IMR-90 (cell line): Measurements from ENCODE around the gene HGD. TPM values are rescaled to one million over a fixed set of nuclear protein-coding genes. Genes with fewer than 3 reads are reported as not detected.

Experiments
- ATAC-seq: fragments of 200-7000 bp; cut with Tn5 transposase; 2 replicates; pipeline ENCODE4 v1.9.1; 2020; ENCODE audit warnings: low read depth, mild to moderate bottlenecking, moderate library complexity
- BruUV-seq: library from RNA; stranded (reverse); fragments of 400-500 nt; replicated peaks from 2 replicates; lab custom pipeline; 2021; lab: Mats Ljungman, UMichigan
- CTCF ChIA-PET: fragments of 300-600 bp; formaldehyde crosslinking; extraction: SDS; loops from one replicate; lab custom pipeline; 2021; ENCODE audit warnings: antibody characterized with exemption; lab: Yijun Ruan, JAX
- POLR2A ChIA-PET: fragments of 300-600 bp; sonication (Branson Sonifier 250); formaldehyde crosslinking; loops from one replicate; lab custom pipeline; 2022; ENCODE audit warnings: antibody characterized with exemption; ENCODE audit not compliant: unreplicated experiment; lab: Charles Lee
- DNase-seq: peaks from one replicate; pipeline ENCODE4 v3.0.0; 2013
- H2AFZ ChIP-seq: replicated peaks from 2 replicates; pipeline ENCODE3; 2013; ENCODE audit warnings: low read length, mild to moderate bottlenecking; ENCODE audit not compliant: poor library complexity
- H2AK5ac ChIP-seq: 2 replicates; pipeline ENCODE4 v1.6.1; 2013; ENCODE audit warnings: low read depth, low read length, inconsistent platforms
- H2AK9ac ChIP-seq: replicated peaks from 2 replicates; pipeline ENCODE3; 2013; ENCODE audit warnings: mild to moderate bottlenecking, low read depth, low read length, moderate library complexity; ENCODE audit not compliant: poor library complexity
- H2BK120ac ChIP-seq: 2 replicates; pipeline ENCODE4 v1.6.1; 2013; ENCODE audit warnings: low read depth, low read length, inconsistent platforms
- H2BK15ac ChIP-seq: 3 replicates; pipeline ENCODE4 v1.6.1; 2013; ENCODE audit warnings: low read depth, low read length, inconsistent platforms
- H2BK20ac ChIP-seq: 2 replicates; pipeline ENCODE4 v1.6.1; 2013; ENCODE audit warnings: low read depth, mild to moderate bottlenecking, inconsistent platforms, low read length, moderate library complexity
- H2BK5ac ChIP-seq: 2 replicates; pipeline ENCODE4 v1.6.1; 2013; ENCODE audit warnings: mild to moderate bottlenecking, low read depth, low read length, inconsistent platforms; ENCODE audit not compliant: poor library complexity, severe bottlenecking
- H3K14ac ChIP-seq: replicated peaks from 2 replicates; pipeline ENCODE4 v1.6.1; 2013; ENCODE audit warnings: low read depth, low read length, inconsistent platforms
- H3K18ac ChIP-seq: 2 replicates; pipeline ENCODE4 v1.6.1; 2013; ENCODE audit warnings: low read depth, low read length, control low read depth
- H3K23ac ChIP-seq: 2 replicates; pipeline ENCODE4 v1.6.1; 2013; ENCODE audit warnings: low read depth, low read length, inconsistent platforms
- H3K27ac ChIP-seq: 2 replicates; pipeline ENCODE4 v1.5.1; 2013; ENCODE audit warnings: mild to moderate bottlenecking, control low read depth, low read length; ENCODE audit not compliant: insufficient read depth
- H3K27me3 ChIP-seq: 2 replicates; pipeline ENCODE4 v1.6.1; 2013; ENCODE audit warnings: low read length; ENCODE audit not compliant: control insufficient read depth, insufficient read depth
- H3K36me3 ChIP-seq: 2 replicates; pipeline ENCODE4 v1.6.1; 2013; ENCODE audit warnings: low read length, mixed read lengths; ENCODE audit not compliant: control insufficient read depth, insufficient read depth
- H3K4ac ChIP-seq: 2 replicates; pipeline ENCODE4 v1.6.1; 2013; ENCODE audit warnings: low read depth, low read length, inconsistent platforms
- H3K4me1 ChIP-seq: 2 replicates; pipeline ENCODE4 v1.6.1; 2013; ENCODE audit warnings: low read length, mixed read lengths; ENCODE audit not compliant: control insufficient read depth, insufficient read depth
- H3K4me2 ChIP-seq: 2 replicates; pipeline ENCODE4 v1.6.1; 2013; ENCODE audit warnings: low read depth, mild to moderate bottlenecking, control low read depth, low read length, moderate library complexity
- H3K4me3 ChIP-seq: 2 replicates; pipeline ENCODE4 v1.5.1; 2013; ENCODE audit warnings: low read depth, mild to moderate bottlenecking, control low read depth, low read length, moderate library complexity; ENCODE audit not compliant: insufficient read depth
- H3K56ac ChIP-seq: 2 replicates; pipeline ENCODE4 v1.6.1; 2013; ENCODE audit warnings: low read length, inconsistent platforms; ENCODE audit not compliant: insufficient read depth; ENCODE audit errors: extremely low read depth
- H3K79me1 ChIP-seq, 2 experiments: 2 replicates each; pipeline ENCODE4 v1.6.1; 2013; ENCODE audit warnings: low read length in 2 of 2, inconsistent platforms in 1 of 2, low read depth in 1 of 2
- H3K9ac ChIP-seq: 2 replicates; pipeline ENCODE4 v1.6.1; 2013; ENCODE audit warnings: low read depth, low read length, control low read depth
- H3K9me1 ChIP-seq: 2 replicates; pipeline ENCODE4 v1.6.1; 2013; ENCODE audit warnings: low read length, inconsistent platforms; ENCODE audit not compliant: insufficient read depth
- H3K9me3 ChIP-seq: 2 replicates; pipeline ENCODE4 v1.6.1; 2013; ENCODE audit warnings: low read length; ENCODE audit not compliant: control insufficient read depth, insufficient read depth
- H4K20me1 ChIP-seq: 2 replicates; pipeline ENCODE4 v1.6.1; 2013; ENCODE audit warnings: low read length, inconsistent platforms; ENCODE audit not compliant: insufficient read depth
- H4K5ac ChIP-seq: 2 replicates; pipeline ENCODE4 v1.6.1; 2013; ENCODE audit warnings: mild to moderate bottlenecking, low read depth, low read length, control low read depth
- H4K8ac ChIP-seq, 2 experiments: 2 replicates each; pipeline ENCODE4 v1.6.1; 2013; ENCODE audit warnings: low read depth in 2 of 2, low read length in 2 of 2, control low read depth in 1 of 2, inconsistent platforms in 1 of 2
- H4K91ac ChIP-seq: 2 replicates; pipeline ENCODE4 v1.6.1; 2013; ENCODE audit warnings: low read depth, low read length, inconsistent platforms; ENCODE audit not compliant: insufficient read depth
- BHLHE40 ChIP-seq: fragments of 150-350 bp; IDR thresholded peaks from 2 replicates; pipeline ENCODE4 v1.6.1; 2016; ENCODE audit warnings: mild to moderate bottlenecking, low read depth, low read length
- CEBPB ChIP-seq: IDR thresholded peaks from 2 replicates; pipeline ENCODE4 v1.6.1; 2012; ENCODE audit warnings: low read depth, low read length, improper control_type of control experiment
- FOS ChIP-seq: fragments of 150-350 bp; IDR thresholded peaks from 2 replicates; pipeline ENCODE4 v1.6.1; 2016; ENCODE audit warnings: low read depth, low read length
- MAFK ChIP-seq: IDR thresholded peaks from 2 replicates; pipeline ENCODE4 v1.6.1; 2012; ENCODE audit warnings: low read depth, low read length, improper control_type of control experiment
- MAZ ChIP-seq: IDR thresholded peaks from 2 replicates; pipeline ENCODE4 v1.6.1; 2012; ENCODE audit warnings: low read depth, mild to moderate bottlenecking, low read length, improper control_type of control experiment, moderate library complexity, borderline replicate concordance
- MXI1 ChIP-seq: IDR thresholded peaks from 2 replicates; pipeline ENCODE4 v1.6.1; 2012; ENCODE audit warnings: low read depth, mild to moderate bottlenecking, low read length, moderate library complexity, borderline replicate concordance
- NFE2L2 ChIP-seq: fragments of 150-350 bp; IDR thresholded peaks from 2 replicates; pipeline ENCODE4 v1.6.1; 2016; ENCODE audit warnings: low read depth, mild to moderate bottlenecking, low read length
- POLR2A ChIP-seq: IDR thresholded peaks from 2 replicates; pipeline ENCODE4 v1.6.1; 2012; ENCODE audit warnings: mild to moderate bottlenecking, low read depth, low read length
- RAD21 ChIP-seq: IDR thresholded peaks from 2 replicates; pipeline ENCODE4 v1.6.1; 2012; ENCODE audit warnings: low read length, improper control_type of control experiment
- RCOR1 ChIP-seq: IDR thresholded peaks from 2 replicates; pipeline ENCODE4 v1.6.1; 2012; ENCODE audit warnings: mild to moderate bottlenecking, low read length, improper control_type of control experiment; ENCODE audit not compliant: insufficient replicate concordance
- RFX5 ChIP-seq: IDR thresholded peaks from 2 replicates; pipeline ENCODE4 v1.8.0; 2012; ENCODE audit warnings: low read depth, mild to moderate bottlenecking, low read length, moderate library complexity
- SMC3 ChIP-seq: fragments of 150-350 bp; IDR thresholded peaks from 2 replicates; pipeline ENCODE4 v1.6.1; 2016; ENCODE audit warnings: low read depth, mild to moderate bottlenecking, antibody characterized with exemption, low read length, moderate library complexity
- WGBS, 2 experiments: methylation state at CpG; one replicate each; pipeline versions ENCODE4 v1.1.5 to v1.1.7; 2013; ENCODE audit warnings: missing lambda C conversion rate in 2 of 2; ENCODE audit not compliant: insufficient read length in 1 of 2; ENCODE audit errors: extremely low coverage in 2 of 2; 5-methylcytosine and 5-hydroxymethylcytosine counted together
- dilution Hi-C: fragments of 300-500 bp; cut with HindIII; formaldehyde crosslinking; loops from one replicate; pipeline ENCODE4 v1.14.3; 2018; ENCODE audit warnings: low sequenced_read_pairs; ENCODE audit not compliant: unreplicated experiment
- in situ Hi-C: fragments of 300-500 bp; cut with MboI; formaldehyde crosslinking; loops from 3 replicates; pipeline ENCODE4 v1.14.3; 2019; ENCODE audit warnings: low sequenced_read_pairs, inconsistent platforms, mixed read lengths
- intact Hi-C: fragments of 100-400 bp; cut with micrococcal nuclease; formaldehyde crosslinking; loops from 2 replicates; pipeline ENCODE4 v1.10.0; 2022
- polyA plus RNA-seq, 3 experiments: library from polyadenylated mRNA; depleted of rRNA; stranded (reverse); fragments of >200 nt; gene quantifications; 2 replicates each; pipeline ENCODE4 v1.2.3, GENCODE V29; 2012; ENCODE audit warnings: low replicate concordance in 1 of 3
- total RNA-seq: library from RNA; depleted of rRNA; stranded (reverse); fragments of >200 nt; gene quantifications from 2 replicates; pipeline ENCODE4 v1.2.3, GENCODE V29; 2012
- TF ChIP-seq, protein P1 (sequence below): conservative IDR thresholded peaks from 2 replicates; pipeline ENCODE4 v1.5.1; 2012; ENCODE audit warnings: mild to moderate bottlenecking, low read depth, low read length, improper control_type of control experiment
- TF ChIP-seq, protein P2 (sequence below): fragments of 150-350 bp; IDR thresholded peaks from 2 replicates; pipeline ENCODE4 v1.6.1; 2017; ENCODE audit warnings: mild to moderate bottlenecking, antibody characterized with exemption, low read length, low read depth

HGD gene
- total and polyA plus RNA-seq, 2 of the 4 experiments (the other 2 are of a cell fraction) = 0.14 TPM; not detected in 1

DNA sequence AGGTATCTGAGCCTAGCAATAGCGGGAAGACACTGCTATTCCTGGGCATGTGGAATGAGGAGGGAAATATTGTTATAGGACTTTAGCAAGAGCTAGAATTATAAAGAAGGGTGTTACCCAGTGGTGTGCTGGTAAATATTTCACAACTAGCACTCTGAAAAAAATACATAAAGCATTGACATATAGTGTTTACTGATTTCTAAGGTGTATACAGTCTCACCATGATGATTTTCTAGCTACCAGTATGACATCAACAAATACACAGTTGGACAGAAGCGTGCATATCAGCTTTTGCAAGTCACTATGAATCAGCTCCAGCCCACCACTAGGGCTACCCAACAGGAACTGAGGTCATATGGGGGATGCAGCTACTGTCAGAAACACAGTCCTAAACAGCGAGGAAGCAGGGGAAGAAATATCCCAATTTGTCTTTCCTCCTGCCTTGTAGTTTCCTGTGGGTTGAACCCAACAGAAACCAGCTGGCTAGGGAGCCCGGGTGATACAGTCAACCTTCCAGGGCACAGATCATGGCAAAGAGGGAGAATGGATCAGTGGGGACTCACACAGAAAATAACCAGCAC is 39.6 kb downstream of the HGD start:
- dilution Hi-C loops = no loop called here
- Histone ChIP-seq H3K56ac (no peak overlapping the region), H3K9me1 (peaks cover 4% of the 10 kb centered on the region; the same call in 1 of the 2 replicates), H3K4me1 (peaks cover 20% of the 10 kb centered on the region), H2AFZ (peak overlapping the region; percentile 60), H3K14ac (peak overlapping the region; percentile 61), H3K4ac (peak overlapping the region; percentile 42), H4K8ac (peak overlapping the region in 1 of 2 experiments; percentile 64; a peak in 2 of 4 replicates), H3K9ac (no peak overlapping the region), H3K9me3 (no peaks in the 10 kb centered on the region), H3K27ac (0 out of 2 replicates have a peak overlapping the region, but pooled peaks have one; percentile 5), H2AK9ac (peak overlapping the region; percentile 89), H3K36me3 (no peaks in the 10 kb centered on the region), H4K5ac (peak overlapping the region; percentile 81; the same call in 1 of the 2 replicates), H3K23ac (peak overlapping the region; percentile 35; the same call in 1 of the 2 replicates), H3K4me3 (no peak overlapping the region), H3K79me1 (no peaks in the 10 kb centered on the region), H2BK15ac (peak overlapping the region; percentile 48; the same call in 1 of the 3 replicates), H3K27me3 (no peaks in the 10 kb centered on the region), H4K20me1 (no peaks in the 10 kb centered on the region), H2BK20ac (peak overlapping the region; percentile 74), H3K4me2 (peak overlapping the region; percentile 4; the same call in 1 of the 2 replicates), H2AK5ac (peak overlapping the region; percentile 23; the same call in 1 of the 2 replicates), H4K91ac (peak overlapping the region; percentile 63), H2BK120ac (peak overlapping the region; percentile 90; the same call in 1 of the 2 replicates), H3K18ac (peak overlapping the region; percentile 76; the same call in 1 of the 2 replicates), H2BK5ac (peak overlapping the region; percentile 75)
- intact Hi-C loops = no loop called here
- ATAC-seq (peak; percentile 64), DNase-seq (peak; percentile 90)
- POLR2A ChIA-PET = no interaction called here
- CTCF ChIA-PET = interaction anchor here (0.6 kb wide), 1 partner anchor 206 kb away, joined by 3 read pairs; no protein-coding TSS in a partner anchor
- BruUV-seq = no TSS peak
- in situ Hi-C loops = no loop called here
- WGBS, 2 experiments = no CpG with 5 or more reads among the region's 4 CpGs
- TF ChIP-seq FOS (0 out of 2 replicates have a peak, but pooled peaks have one; percentile 16), SMC3 (no peak), MAFK (peak; percentile 69), RAD21 (no peak), RFX5 (no peak), RCOR1 (no peak), NFE2L2 (peak; percentile 98), MAZ (no peak), POLR2A (no peak), MXI1 (no peak), CEBPB (peak; percentile 32; the same call in 1 of the 2 replicates), BHLHE40 (peak; percentile 73)
- TF ChIP-seq, protein P1, sequence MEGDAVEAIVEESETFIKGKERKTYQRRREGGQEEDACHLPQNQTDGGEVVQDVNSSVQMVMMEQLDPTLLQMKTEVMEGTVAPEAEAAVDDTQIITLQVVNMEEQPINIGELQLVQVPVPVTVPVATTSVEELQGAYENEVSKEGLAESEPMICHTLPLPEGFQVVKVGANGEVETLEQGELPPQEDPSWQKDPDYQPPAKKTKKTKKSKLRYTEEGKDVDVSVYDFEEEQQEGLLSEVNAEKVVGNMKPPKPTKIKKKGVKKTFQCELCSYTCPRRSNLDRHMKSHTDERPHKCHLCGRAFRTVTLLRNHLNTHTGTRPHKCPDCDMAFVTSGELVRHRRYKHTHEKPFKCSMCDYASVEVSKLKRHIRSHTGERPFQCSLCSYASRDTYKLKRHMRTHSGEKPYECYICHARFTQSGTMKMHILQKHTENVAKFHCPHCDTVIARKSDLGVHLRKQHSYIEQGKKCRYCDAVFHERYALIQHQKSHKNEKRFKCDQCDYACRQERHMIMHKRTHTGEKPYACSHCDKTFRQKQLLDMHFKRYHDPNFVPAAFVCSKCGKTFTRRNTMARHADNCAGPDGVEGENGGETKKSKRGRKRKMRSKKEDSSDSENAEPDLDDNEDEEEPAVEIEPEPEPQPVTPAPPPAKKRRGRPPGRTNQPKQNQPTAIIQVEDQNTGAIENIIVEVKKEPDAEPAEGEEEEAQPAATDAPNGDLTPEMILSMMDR = 0 out of 2 replicates have a peak, but pooled peaks have one; percentile 7
- TF ChIP-seq, protein P2, sequence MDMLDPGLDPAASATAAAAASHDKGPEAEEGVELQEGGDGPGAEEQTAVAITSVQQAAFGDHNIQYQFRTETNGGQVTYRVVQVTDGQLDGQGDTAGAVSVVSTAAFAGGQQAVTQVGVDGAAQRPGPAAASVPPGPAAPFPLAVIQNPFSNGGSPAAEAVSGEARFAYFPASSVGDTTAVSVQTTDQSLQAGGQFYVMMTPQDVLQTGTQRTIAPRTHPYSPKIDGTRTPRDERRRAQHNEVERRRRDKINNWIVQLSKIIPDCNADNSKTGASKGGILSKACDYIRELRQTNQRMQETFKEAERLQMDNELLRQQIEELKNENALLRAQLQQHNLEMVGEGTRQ = no peak; the same call in 1 of the 2 replicates
